ENCODE data around the gene GJB4.

Gene GJB4

DNA sequence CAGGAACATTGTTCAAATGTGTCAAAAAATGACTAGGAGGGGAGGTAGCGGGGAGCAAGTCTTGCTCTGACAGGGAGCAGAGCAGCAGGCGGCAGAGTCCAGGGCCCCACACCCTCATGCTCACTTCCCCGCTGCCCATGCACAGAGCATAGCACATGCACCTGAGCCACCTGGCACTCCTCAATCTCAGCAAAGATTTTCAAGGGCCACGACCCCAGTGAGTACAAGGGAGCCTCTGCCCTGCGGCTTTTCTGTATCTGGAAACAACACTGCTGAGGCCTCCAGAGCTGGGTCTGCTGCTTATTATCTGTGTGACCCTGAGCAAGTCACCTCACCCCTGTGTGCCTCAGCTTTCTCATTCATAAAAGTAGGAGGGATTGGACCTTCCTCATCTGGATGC lies 20.4 kb downstream of the GJB4 start:
- no peak for DNase-seq

DNA sequence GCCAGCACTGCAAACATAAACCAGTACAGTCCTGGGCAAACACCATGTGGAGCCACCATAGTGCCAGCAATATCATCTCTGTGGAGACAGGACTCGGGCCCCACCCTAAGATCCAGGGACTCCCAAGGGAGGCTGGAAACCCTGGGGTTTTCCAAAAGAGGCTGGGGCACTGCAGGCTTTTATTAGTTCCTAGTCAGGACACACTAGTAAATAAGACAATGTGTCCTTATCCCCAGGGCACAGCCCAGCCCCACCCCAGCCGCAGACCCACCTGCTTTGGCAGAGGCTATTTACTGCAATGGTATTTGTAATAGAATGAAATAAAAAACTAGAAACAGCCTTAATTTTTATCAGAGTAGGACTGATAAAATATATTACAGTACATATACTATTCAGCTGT lies 21.0 kb downstream of the GJB4 start:
- no peak for DNase-seq

DNA sequence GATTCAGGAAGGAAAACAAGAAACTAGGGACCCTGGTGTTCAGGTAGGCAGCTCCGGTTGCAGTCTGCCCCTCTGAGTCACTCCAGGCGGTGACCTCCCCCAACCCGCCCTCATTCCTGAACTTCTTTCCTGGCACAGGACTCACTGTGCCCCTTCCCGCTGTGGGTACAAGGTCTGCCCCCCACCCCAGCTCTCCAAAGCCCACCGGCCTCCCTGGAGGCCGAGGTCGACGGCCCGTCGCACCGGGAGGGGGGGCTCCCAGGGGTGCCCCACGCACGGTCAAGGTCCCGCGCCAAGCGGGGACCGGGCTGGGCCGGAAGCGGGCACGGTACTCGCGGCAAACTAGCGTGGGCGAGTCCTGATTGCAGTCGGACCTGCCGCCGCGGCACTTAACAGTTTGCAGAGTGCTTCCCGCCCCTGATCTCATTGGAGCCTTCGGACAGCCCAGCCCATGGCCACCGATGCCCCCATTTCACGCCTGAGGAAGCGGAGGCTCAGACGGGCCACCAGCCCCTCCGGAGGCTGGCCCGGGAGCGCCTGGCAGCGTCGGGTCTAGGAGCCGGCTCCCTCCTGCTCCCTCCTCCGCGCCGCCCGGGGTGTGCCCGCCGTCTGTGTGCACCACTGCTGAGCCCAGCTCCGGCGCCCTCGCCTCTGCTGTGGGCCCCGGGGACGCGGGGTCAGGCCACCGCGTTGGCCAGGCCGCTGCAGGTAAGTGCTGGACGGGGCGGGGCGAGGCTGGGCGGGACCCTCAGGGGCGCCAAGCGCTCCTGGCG lies 21.7 kb downstream of the GJB4 start, which contains the start of gene GJB3:
TSS of gene GJB3 (plus strand) at position 144 of the 773 bp plus-strand sequence. CDS start 3,549 bp downstream, outside the sequence.
- no peak for DNase-seq

DNA sequence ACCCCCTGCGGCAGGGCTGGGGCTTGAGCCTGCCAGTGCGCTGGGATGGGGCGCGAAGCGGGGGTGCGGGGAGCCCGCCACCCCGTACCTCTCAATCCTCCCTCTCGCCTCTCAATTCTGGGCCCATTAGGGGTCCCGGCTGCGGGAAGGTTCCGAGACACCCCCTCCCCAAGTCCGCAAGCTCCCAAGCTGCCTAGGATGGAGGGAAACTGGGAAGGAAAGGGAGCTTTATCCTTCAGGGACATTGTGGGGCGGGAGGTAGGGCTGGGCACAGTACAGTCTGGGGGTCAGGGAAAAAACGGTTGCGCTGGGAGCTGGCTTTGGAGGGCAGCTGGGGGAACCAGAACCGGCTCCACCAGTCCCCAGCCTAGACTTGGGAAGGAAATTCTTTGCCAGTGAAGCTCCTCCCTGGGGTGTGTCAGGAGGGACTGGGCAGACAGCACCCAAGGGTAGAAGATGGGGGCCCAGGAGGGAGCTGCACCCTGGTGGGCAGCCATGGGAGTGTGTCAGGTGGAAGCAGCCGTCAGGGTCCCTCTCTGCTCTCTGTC lies 22.4 kb downstream of the GJB4 start:
- no peak for DNase-seq

DNA sequence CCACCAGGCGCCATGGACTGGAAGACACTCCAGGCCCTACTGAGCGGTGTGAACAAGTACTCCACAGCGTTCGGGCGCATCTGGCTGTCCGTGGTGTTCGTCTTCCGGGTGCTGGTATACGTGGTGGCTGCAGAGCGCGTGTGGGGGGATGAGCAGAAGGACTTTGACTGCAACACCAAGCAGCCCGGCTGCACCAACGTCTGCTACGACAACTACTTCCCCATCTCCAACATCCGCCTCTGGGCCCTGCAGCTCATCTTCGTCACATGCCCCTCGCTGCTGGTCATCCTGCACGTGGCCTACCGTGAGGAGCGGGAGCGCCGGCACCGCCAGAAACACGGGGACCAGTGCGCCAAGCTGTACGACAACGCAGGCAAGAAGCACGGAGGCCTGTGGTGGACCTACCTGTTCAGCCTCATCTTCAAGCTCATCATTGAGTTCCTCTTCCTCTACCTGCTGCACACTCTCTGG lies 25.2 kb downstream of the GJB4 start:
- DNase-seq: no peak

DNA sequence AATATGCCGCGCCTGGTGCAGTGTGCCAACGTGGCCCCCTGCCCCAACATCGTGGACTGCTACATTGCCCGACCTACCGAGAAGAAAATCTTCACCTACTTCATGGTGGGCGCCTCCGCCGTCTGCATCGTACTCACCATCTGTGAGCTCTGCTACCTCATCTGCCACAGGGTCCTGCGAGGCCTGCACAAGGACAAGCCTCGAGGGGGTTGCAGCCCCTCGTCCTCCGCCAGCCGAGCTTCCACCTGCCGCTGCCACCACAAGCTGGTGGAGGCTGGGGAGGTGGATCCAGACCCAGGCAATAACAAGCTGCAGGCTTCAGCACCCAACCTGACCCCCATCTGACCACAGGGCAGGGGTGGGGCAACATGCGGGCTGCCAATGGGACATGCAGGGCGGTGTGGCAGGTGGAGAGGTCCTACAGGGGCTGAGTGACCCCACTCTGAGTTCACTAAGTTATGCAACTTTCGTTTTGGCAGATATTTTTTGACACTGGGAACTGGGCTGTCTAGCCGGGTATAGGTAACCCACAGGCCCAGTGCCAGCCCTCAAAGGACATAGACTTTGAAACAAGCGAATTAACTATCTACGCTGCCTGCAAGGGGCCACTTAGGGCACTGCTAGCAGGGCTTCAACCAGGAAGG lies 25.8 kb downstream of the GJB4 start:
- DNase-seq: no peak

DNA sequence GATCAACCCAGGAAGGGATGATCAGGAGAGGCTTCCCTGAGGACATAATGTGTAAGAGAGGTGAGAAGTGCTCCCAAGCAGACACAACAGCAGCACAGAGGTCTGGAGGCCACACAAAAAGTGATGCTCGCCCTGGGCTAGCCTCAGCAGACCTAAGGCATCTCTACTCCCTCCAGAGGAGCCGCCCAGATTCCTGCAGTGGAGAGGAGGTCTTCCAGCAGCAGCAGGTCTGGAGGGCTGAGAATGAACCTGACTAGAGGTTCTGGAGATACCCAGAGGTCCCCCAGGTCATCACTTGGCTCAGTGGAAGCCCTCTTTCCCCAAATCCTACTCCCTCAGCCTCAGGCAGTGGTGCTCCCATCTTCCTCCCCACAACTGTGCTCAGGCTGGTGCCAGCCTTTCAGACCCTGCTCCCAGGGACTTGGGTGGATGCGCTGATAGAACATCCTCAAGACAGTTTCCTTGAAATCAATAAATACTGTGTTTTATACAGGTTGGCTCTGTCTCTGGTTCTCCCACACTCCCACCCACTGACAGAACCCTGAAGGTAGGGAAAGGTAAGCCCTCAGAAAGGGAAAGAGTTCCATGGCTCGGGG lies 26.4 kb downstream of the GJB4 start:
- no peak for DNase-seq

DNA sequence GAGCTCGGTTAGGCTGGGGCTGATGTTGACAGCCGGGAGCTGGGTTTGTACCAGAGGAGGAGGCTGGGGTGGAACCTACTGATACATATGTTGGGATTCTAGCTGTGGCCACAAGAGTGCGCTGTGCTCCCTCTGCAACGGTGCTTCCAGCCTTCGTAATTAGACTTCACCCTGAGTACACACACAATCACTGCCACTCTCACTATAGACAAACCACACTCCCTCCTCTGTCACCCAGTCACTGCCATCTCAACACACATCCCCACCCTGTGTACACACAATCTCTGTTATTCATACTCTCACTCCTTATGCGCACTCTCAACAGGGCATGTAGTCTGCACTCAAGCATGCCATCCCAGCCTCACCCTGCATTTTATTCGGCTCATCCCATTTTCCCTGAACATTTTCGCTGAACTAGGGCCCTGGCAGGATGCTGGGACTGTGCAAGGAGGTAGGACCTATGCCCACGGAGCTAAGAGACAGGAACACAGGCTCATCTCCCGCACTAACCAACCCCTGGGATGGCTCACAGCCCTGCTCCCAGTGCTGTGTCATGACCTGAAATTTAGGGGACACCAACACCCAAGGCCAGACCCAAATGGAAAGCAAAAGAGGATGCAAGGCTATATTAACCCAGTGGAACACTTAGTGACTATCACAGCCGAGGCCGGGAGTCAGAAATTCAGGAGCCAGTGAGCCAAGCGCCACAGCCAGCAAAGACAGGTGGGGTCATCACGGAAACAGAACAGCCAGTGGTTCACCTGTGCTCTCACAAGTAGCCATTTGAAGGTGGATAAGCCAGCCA lies 27.2 kb downstream of the GJB4 start:
- DNase-seq: peak; percentile 32

DNA sequence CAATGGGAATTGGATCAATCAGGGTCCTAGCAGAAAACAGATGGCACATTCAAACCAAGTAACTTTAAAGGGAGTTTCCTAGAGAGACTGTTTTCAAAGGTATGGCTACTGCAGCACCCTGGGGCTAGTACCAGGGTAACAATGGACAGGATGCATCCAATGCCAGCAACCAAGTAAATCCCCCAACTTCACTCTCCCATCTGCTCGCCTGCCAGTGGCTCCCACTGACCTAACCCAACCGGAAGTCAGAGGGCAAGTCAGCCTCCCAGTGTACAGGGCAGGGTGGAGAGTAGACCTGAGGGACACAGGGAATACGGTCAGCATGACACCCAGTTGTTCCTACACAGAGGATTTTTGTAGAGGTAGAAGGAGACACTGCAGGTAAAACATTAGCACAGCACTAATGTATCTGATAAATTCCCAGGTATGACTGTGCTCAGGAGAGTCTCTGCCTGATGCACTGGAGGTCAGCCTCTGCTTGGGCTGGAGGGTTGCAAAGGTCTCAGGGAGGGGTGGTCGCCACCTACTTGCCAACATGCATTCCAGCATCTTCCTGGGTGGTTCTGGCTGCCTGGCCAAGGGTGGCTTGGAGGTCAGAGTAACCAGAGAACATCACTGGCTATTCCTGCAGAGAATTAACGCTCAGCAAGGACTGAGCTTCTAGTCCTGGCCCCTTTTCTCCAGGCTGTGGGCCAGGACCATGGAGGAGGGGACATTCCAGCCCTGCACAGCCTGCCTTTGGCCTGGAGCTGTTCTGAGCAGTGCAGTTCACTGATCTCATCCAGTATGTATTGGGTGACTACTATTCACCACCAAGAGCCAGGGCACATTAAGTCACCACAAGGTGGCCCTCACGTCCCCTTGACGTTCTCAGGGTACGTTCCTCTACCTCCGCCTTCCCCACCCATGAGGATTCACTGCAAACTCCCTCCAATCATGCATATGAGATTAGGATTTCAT lies 28.2 kb downstream of the GJB4 start:
- no peak for DNase-seq

DNA sequence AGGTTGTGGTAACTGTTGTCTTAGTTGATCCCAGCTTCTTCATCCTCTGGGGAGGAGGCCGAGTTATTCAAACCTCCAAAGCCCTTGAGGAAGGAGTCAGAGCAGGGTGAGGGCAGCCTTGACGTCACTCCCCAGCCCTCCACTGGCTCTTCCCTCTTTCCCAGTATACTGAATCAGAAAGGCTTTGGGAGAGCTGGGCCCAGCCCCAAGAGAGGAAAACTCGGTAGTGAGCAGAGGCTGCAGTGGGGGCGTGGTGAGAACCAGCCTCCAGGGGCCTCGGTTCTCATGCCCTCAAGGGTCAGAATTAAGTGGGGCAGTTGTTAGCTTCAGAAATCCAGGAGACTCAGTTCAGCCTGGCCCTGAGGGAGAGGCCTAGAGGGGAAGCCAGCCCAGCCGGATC lies 31.4 kb downstream of the GJB4 start:
- no peak for DNase-seq

DNA sequence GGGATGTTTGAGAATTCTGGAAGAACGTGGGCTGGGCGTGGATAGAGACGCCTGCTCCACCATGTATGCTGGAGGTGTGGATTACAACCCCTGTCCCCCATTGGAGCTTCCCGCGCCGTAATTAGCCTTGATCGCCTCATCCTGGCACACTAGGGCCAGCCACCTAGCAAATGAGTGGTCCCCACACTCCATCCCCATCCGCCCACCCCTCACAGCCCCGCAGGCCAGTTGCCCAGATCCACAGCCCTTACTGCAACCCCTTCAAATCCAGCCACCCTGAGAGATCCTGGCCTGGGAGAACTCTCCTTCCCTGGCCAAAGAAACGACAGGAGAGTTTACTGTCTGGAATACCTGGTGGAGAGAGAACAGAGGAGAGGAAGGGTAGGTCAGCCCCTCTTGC lies 32.9 kb downstream of the GJB4 start:
- DNase-seq: no peak

DNA sequence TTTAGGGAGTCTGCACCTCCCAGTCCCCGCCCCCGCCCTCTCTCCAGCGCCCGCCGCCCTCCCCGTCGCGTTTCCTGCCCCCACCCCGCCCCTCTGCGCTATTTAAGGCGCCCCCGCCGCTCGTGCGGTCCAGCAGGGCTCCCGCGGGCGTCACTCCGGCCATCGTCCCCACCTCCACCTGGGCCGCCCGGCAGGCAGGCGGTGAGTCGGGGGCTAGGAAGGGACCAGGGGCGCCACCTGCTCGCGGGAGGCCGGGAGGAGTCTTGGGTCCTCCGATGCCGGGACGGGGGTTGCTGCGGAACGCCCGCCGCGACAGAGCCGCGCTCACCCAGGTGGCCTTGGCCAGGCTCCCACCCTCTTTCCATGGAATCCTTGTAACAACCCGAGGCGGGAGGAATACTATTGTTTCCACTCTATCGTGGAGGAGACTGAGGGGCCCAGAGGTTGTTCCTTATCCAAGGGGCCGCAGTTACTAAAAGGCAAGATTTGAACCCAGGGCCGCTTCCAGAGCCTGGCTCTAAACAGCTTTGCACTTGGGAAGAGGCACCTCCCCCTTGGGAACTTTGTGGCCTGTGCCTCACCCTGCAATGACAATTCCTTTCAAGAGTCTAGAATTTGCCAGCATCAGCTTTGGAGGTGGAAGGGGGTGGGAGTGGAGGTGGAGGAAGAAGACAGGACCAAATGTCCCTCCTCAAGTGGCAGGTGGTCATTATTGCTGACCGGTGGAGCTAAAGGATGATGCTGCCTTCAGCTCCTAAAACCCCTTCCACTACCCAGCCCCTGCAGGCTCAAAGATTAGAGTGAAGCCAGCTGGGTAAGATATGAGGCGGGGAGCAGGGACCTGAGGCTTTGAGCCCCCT lies 33.6 kb downstream of the GJB4 start, which contains the start of gene GJA4:
TSS of gene GJA4 (plus strand) at position 132 of the 860 bp plus-strand sequence. CDS start 1,215 bp downstream, outside the sequence.
- DNase-seq: no peak

DNA sequence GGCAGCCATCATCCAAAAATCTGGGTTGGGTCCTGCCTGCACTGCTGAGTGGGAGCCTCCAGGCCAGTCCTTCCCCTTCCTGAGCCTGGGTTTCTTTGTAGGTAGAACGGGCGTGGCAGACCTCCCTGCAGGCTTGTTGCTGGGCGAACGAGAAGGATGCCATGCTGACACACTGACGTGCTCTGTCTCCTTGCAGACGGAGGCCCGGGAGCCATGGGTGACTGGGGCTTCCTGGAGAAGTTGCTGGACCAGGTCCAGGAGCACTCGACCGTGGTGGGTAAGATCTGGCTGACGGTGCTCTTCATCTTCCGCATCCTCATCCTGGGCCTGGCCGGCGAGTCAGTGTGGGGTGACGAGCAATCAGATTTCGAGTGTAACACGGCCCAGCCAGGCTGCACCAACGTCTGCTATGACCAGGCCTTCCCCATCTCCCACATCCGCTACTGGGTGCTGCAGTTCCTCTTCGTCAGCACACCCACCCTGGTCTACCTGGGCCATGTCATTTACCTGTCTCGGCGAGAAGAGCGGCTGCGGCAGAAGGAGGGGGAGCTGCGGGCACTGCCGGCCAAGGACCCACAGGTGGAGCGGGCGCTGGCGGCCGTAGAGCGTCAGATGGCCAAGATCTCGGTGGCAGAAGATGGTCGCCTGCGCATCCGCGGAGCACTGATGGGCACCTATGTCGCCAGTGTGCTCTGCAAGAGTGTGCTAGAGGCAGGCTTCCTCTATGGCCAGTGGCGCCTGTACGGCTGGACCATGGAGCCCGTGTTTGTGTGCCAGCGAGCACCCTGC lies 34.7 kb downstream of the GJB4 start:
- DNase-seq: no peak

DNA sequence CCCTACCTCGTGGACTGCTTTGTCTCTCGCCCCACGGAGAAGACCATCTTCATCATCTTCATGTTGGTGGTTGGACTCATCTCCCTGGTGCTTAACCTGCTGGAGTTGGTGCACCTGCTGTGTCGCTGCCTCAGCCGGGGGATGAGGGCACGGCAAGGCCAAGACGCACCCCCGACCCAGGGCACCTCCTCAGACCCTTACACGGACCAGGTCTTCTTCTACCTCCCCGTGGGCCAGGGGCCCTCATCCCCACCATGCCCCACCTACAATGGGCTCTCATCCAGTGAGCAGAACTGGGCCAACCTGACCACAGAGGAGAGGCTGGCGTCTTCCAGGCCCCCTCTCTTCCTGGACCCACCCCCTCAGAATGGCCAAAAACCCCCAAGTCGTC lies 35.2 kb downstream of the GJB4 start:
- no peak for DNase-seq

DNA sequence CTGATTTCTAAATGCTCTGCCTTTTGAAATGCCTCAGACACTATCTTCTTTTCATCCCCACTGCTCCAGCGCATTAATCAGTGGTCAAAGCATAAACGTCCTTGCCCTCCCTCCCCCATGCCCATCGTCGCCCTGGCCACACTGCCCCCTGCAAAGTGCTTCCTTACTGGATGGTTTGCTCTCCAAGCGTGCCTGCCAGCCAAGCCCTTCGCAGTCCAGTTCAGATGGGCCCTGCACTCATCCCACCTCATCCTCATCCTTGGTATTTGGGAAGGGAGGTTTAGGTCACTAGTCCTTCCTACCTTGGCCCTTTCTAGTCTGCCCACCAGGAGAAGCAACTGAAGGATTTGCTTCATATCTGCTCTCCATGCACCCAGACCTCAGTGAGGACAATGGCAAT lies 36.4 kb downstream of the GJB4 start:
- DNase-seq: no peak

DNA sequence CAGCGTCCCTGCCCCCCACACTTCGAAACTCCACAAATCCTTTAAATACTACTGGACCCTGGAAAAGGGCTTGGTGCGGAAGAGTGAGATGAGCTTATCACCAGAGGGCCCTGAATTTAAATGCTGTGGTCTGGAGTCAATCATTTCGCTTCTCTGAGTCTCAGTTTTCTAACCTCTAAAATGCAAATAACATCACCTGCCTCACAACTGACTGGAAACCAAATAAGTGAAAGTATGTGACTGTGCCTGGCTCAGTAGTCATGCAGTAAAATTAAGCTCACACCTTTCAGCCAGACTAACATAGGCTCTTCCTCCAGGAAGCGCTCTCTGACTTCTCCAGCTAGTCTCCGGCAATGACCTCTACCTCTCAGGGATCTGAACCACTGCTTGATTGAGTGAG lies 37.5 kb downstream of the GJB4 start:
- no peak for DNase-seq

DNA sequence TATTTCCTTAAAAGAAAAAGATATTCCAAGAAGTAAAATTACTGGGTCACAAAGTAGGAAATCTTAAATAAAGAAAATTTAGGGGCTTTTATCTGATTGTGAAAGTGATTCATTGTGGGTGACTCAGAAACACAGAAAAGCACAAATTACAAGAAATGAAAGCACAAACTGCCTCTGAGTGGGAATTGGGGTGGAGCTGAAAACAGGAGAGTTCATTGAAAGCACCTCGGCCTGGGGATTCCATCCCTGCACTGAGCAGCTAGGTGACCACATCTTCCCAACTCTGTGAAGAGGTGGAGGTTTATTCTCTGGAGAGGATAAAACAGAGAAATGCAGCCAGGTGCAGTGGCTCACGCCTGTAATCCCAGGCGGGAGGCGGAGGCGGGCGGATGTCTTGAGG lies 40.7 kb downstream of the GJB4 start:
- no peak for DNase-seq

DNA sequence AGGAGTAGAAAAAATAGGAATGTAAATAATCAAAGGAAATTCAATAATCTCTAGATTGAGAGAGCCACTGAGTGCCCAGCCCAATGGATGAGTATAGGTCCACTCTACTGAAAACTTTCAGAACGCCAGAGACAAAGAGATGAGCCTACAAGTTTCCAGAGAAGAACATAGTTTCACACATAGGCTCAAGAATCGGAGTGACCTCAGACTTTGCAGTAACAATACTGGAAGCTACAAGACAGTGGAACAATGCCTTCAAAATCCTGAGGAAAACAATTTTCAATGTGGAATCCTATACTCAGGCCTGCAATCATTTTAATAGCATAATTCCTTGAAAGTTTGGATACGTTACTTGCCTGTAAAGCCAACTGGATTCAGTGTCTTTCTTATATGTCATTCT lies 44.2 kb downstream of the GJB4 start:
- no peak for DNase-seq

DNA sequence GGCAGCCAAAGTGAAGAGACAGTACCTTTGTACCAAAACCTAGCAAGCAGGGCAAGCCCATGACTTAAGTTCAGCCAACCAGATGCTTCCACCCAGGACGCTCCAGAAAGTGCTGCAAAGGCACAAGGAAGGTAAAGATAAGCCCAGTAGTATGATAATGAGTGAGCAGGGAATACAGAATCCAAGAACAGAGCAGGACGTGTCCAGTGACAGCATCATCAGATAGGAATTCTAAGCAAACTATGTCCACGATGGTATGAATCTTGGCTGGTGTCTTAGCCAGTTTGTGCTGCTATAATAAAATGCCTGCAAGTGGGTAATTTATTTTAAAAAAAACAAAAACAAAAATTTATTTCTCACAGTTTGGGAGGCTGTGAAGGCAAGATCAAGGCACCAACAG lies 46.9 kb downstream of the GJB4 start:
- no peak for DNase-seq

Measured in NK-92 treated with Interleukin-12 subunit alpha and Interleukin-12 subunit beta, amount 100 ng/mL, for 24 hours (cell line).